Activated B cell treated with CpG ODN at 0.5 μM for 24 hours (primary cell): ENCODE results near the gene MCC. TPM values are rescaled to one million over a fixed set of nuclear protein-coding genes. Genes with fewer than 3 reads are reported as not detected.

ENCODE experiments used
- ATAC-seq: fragments of 200-7000 bp; cut with Tn5 transposase; one replicate; pipeline ENCODE4 v1.10.0; 2021; ENCODE audit warnings: low read depth, mild to moderate bottlenecking, moderate library complexity
- CTCF ChIA-PET: fragments of 350-600 bp; sonication (Branson Sonifier 250); formaldehyde crosslinking; loops from one replicate; lab custom pipeline; 2021; ENCODE audit warnings: antibody characterized with exemption; lab: Charles Lee
- POLR2A ChIA-PET: fragments of 350-600 bp; sonication (Branson Sonifier 250); formaldehyde crosslinking; loops from one replicate; lab custom pipeline; 2021; ENCODE audit warnings: antibody characterized with exemption; lab: Charles Lee
- DNase-seq: peaks from one replicate; pipeline ENCODE4 v3.0.0; 2022
- H3K27ac Mint-ChIP-seq: one replicate; pipeline ENCODE4 v1.8.0; 2020; ENCODE audit warnings: mixed read lengths
- H3K27me3 Mint-ChIP-seq: one replicate; pipeline ENCODE4 v1.8.0; 2021; ENCODE audit warnings: mixed read lengths
- H3K36me3 Mint-ChIP-seq: one replicate; pipeline ENCODE4 v1.8.0; 2021; ENCODE audit warnings: low read depth, mixed read lengths
- H3K4me1 Mint-ChIP-seq: one replicate; pipeline ENCODE4 v1.8.0; 2021; ENCODE audit warnings: mixed read lengths
- H3K4me3 Mint-ChIP-seq: one replicate; pipeline ENCODE4 v1.8.0; 2020; ENCODE audit warnings: mild to moderate bottlenecking, mixed read lengths
- H3K9me3 Mint-ChIP-seq: one replicate; pipeline ENCODE4 v1.8.0; 2020; ENCODE audit warnings: mixed read lengths
- CTCF ChIP-seq: fragments of 200-600 bp; IDR thresholded peaks from one replicate; pipeline ENCODE4 v1.8.0; 2022; ENCODE audit warnings: antibody characterized with exemption, mild to moderate bottlenecking
- intact Hi-C: fragments of 100-400 bp; cut with micrococcal nuclease; formaldehyde crosslinking; loops from one replicate; pipeline ENCODE4 v1.15.1; 2024
- total RNA-seq: library from RNA; stranded (reverse); gene quantifications from 2 replicates; pipeline ENCODE4 v1.2.3, GENCODE V29; 2022

MCC gene
- total RNA-seq, 1 donor from 2014 or later: 0.22 TPM

DNA sequence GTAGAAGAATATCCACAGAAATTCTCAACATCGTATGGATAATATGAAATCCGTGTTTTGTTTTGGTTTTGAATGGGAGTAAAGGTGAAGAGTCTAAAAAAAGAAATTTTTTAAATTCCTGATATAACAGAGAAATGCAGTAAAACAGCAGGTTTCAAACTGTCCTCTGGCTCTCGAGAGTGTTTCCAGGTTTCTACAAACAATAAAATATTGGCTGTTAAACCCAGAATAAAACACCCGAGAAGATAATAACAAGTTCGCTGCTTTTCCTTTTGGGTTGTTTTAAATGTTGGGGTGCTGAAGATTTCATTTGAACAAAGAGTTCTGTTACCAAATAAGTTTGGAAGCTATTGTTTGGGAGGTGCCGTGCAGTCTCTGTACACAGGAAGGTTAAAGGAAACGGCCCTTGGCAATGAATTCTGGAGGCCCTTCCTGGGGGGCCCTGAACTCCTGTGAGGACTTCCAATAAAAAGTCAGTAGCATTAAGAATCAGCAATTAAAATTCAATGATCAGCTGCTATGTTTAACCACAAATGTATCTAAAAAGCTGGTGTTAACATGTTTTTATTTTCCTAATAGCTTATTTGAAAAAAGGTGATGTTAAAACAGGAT is 269.2 kb downstream of the MCC start:
- H3K4me3 Mint-ChIP-seq: no peak overlapping the region
- H3K4me1 Mint-ChIP-seq: no peaks in the 10 kb centered on the region
- ChIA-PET POLR2A (no interaction called here), CTCF (no interaction called here)
- H3K36me3 Mint-ChIP-seq: no peaks in the 10 kb centered on the region
- peaks cover 7% of the 10 kb centered on the region for H3K27me3 Mint-ChIP-seq
- ATAC-seq: no peak
- intact Hi-C loops: no loop called here
- no peak for TF ChIP-seq CTCF
- H3K9me3 Mint-ChIP-seq: no peaks in the 10 kb centered on the region
- no peak for DNase-seq
- no peak overlapping the region for H3K27ac Mint-ChIP-seq

GRCh38 chr5:113218200-113218599 is 270.1 kb downstream of the MCC start:
- no peak overlapping the region for H3K4me3 Mint-ChIP-seq
- peaks cover 4% of the 10 kb centered on the region for H3K27me3 Mint-ChIP-seq
- no peaks in the 10 kb centered on the region for H3K4me1 Mint-ChIP-seq
- no peaks in the 10 kb centered on the region for H3K36me3 Mint-ChIP-seq
- POLR2A ChIA-PET: no interaction called here
- H3K27ac Mint-ChIP-seq: no peak overlapping the region
- CTCF ChIA-PET: no interaction called here
- ATAC-seq (no peak), DNase-seq (no peak)
- H3K9me3 Mint-ChIP-seq: no peaks in the 10 kb centered on the region
- intact Hi-C loops: no loop called here
- TF ChIP-seq CTCF: no peak

DNA sequence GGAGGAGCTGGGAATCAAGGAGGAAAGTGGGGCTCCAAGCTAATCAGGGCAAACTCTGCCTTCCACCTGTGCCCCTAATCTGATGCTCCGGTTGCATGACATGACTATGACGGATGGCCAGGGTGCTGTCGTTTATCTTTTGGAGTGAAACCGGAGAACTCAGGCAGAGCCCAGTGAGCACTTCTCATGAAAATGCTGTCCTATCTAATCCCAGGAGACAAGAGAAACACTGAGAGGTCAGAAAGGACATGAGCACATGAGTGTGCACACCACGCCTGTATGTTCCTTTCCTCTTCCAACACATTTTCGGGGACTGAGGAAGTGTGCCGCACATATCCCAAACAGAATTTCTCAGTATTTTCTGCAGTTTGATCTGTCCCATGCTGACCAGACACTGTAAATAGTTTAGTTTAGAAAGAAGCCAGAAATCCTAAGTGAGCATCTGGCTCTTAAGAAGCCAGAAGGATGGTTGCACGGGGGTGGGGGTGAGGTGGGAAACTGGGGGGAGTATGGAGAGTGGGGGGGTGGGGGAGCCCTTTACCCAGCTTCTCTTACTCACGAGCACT is 270.6 kb downstream of the MCC start:
- Mint-ChIP-seq H3K4me3 (no peak overlapping the region), H3K27ac (no peak overlapping the region), H3K4me1 (no peaks in the 10 kb centered on the region), H3K36me3 (no peaks in the 10 kb centered on the region), H3K27me3 (peaks cover 4% of the 10 kb centered on the region), H3K9me3 (no peaks in the 10 kb centered on the region)
- ChIA-PET CTCF (no interaction called here), POLR2A (no interaction called here)
- DNase-seq: no peak
- intact Hi-C loops: no loop called here
- no peak for ATAC-seq
- no peak for TF ChIP-seq CTCF

DNA sequence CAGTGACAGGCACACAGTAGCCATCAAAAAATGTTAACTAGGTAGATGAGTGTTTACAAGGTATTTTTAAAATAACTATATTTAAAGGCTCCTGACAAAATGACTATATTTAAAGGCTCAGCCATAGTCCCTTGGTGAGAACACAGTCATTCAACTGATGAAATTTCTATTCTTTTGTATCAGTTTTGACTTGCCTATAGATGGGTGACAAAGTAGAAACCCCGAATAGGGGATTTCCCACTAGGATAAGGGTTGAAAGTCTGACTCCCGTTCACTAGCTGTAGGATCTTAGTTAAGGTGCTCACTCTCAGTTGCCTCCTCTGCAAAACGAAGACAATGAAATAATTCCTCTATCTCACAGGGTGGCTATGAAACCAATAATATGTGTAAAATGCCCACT is 271.7 kb downstream of the MCC start:
- DNase-seq: no peak
- Mint-ChIP-seq H3K4me3 (no peak overlapping the region), H3K36me3 (no peaks in the 10 kb centered on the region), H3K9me3 (no peaks in the 10 kb centered on the region), H3K27me3 (peaks cover 4% of the 10 kb centered on the region), H3K27ac (no peak overlapping the region), H3K4me1 (no peaks in the 10 kb centered on the region)
- ChIA-PET POLR2A (no interaction called here), CTCF (no interaction called here)
- intact Hi-C loops: no loop called here
- ATAC-seq: no peak
- TF ChIP-seq CTCF: no peak

- Mint-ChIP-seq H3K4me1 (no peaks in the 10 kb centered on the region), H3K36me3 (no peaks in the 10 kb centered on the region), H3K4me3 (no peak overlapping the region), H3K27ac (no peak overlapping the region), H3K27me3 (peaks cover 11% of the 10 kb centered on the region), H3K9me3 (no peaks in the 10 kb centered on the region)
- ATAC-seq (no peak), DNase-seq (no peak)
- ChIA-PET CTCF (no interaction called here), POLR2A (no interaction called here)
- intact Hi-C loops: no loop called here
- no peak for TF ChIP-seq CTCF
These were observed 272.7 kb downstream of the MCC start for GRCh38 chr5:113215401-113216060.
